ENCODE measurements around the gene GNL3. TPM values are rescaled to one million over a fixed set of nuclear protein-coding genes. Genes with fewer than 3 reads are reported as not detected.

The GNL3 gene
- total and polyA plus RNA-seq, 2 of the 8 experiments (the other 6 are each of a cell fraction or from before 2014, with no cell fraction given): 45.5 to 184 TPM

GRCh38 chr3:52682016-52682415 is 3.8 kb upstream of the GNL3 start (continued):
- no peak for TF ChIP-seq TAF7 (optimal IDR thresholded peaks at IDR 0.05; ENCODE audit: borderline replicate concordance, low read depth, low read length)
- no peak for TF ChIP-seq EP300 (IDR thresholded peaks at IDR 0.05; ENCODE audit: borderline replicate concordance in 1 of 2, low read depth in 2 of 2, low read length in 2 of 2)
- TF ChIP-seq MAX (IDR thresholded peaks at IDR 0.05): peak; percentile 33; the same call in 1 of the 2 replicates

Data from H1 (cell line).